Measurements from ENCODE around the gene CREB3.

The CREB3 gene

GRCh38 chr9:35723908-35724307 is 8.6 kb upstream of the CREB3 start:
- no peak overlapping the region for H3K9ac ChIP-seq
- H3K4me2 ChIP-seq: no peak overlapping the region
- peaks cover 3% of the 10 kb centered on the region for H3K4me1 ChIP-seq (ENCODE audit: low read depth, poor library complexity, severe bottlenecking)
- H3K36me3 ChIP-seq (ENCODE audit: insufficient read depth): no peaks in the 10 kb centered on the region
- TF ChIP-seq CTCF (conservative IDR thresholded peaks at IDR 0.05; ENCODE audit: low read depth, low read length): no peak
- H3K27ac ChIP-seq: no peak overlapping the region
- H3K79me2 ChIP-seq (ENCODE audit: insufficient read depth, low read depth): peaks cover 21% of the 10 kb centered on the region
- H2AFZ ChIP-seq (ENCODE audit: low read depth): no peak overlapping the region
- peaks cover 1% of the 10 kb centered on the region for H4K20me1 ChIP-seq (ENCODE audit: insufficient read depth)
- H3K4me3 ChIP-seq (IDR thresholded peaks at IDR 0.05; ENCODE audit: insufficient read depth, low read depth, low read length): no peak overlapping the region
- no peaks in the 10 kb centered on the region for H3K27me3 ChIP-seq (ENCODE audit: insufficient read depth, low read depth)

- Histone ChIP-seq H4K20me1 (ENCODE audit: insufficient read depth) (peaks cover 9% of the 10 kb centered on the region), H3K36me3 (ENCODE audit: insufficient read depth) (no peaks in the 10 kb centered on the region), H3K4me3 (IDR thresholded peaks at IDR 0.05; ENCODE audit: insufficient read depth, low read depth, low read length) (no peak overlapping the region), H3K27ac (no peak overlapping the region), H3K4me2 (no peak overlapping the region), H3K79me2 (ENCODE audit: insufficient read depth, low read depth) (peaks cover 35% of the 10 kb centered on the region), H3K9ac (no peak overlapping the region), H2AFZ (ENCODE audit: low read depth) (no peak overlapping the region), H3K4me1 (ENCODE audit: low read depth, poor library complexity, severe bottlenecking) (peaks cover 16% of the 10 kb centered on the region), H3K27me3 (ENCODE audit: insufficient read depth, low read depth) (no peaks in the 10 kb centered on the region)
- TF ChIP-seq CTCF (conservative IDR thresholded peaks at IDR 0.05; ENCODE audit: low read depth, low read length): no peak
Measured at GRCh38 chr9:35725362-35725761, 7.1 kb upstream of the CREB3 start.

GRCh38 chr9:35726931-35727330 is 5.5 kb upstream of the CREB3 start:
- no peak for TF ChIP-seq CTCF (conservative IDR thresholded peaks at IDR 0.05; ENCODE audit: low read depth, low read length)
- Histone ChIP-seq H3K27me3 (ENCODE audit: insufficient read depth, low read depth) (no peaks in the 10 kb centered on the region), H3K79me2 (ENCODE audit: insufficient read depth, low read depth) (peaks cover 49% of the 10 kb centered on the region), H3K4me1 (ENCODE audit: low read depth, poor library complexity, severe bottlenecking) (peaks cover 26% of the 10 kb centered on the region), H2AFZ (ENCODE audit: low read depth) (no peak overlapping the region), H3K4me2 (no peak overlapping the region), H3K4me3 (IDR thresholded peaks at IDR 0.05; ENCODE audit: insufficient read depth, low read depth, low read length) (no peak overlapping the region), H4K20me1 (ENCODE audit: insufficient read depth) (peaks cover 9% of the 10 kb centered on the region), H3K9ac (no peak overlapping the region), H3K27ac (no peak overlapping the region), H3K36me3 (ENCODE audit: insufficient read depth) (no peaks in the 10 kb centered on the region)

- TF ChIP-seq CTCF (conservative IDR thresholded peaks at IDR 0.05; ENCODE audit: low read depth, low read length): no peak
- Histone ChIP-seq H2AFZ (ENCODE audit: low read depth) (no peak overlapping the region), H3K4me2 (no peak overlapping the region), H3K79me2 (ENCODE audit: insufficient read depth, low read depth) (peaks cover 49% of the 10 kb centered on the region), H3K4me1 (ENCODE audit: low read depth, poor library complexity, severe bottlenecking) (peaks cover 26% of the 10 kb centered on the region), H3K9ac (no peak overlapping the region), H3K4me3 (IDR thresholded peaks at IDR 0.05; ENCODE audit: insufficient read depth, low read depth, low read length) (no peak overlapping the region), H3K36me3 (ENCODE audit: insufficient read depth) (no peaks in the 10 kb centered on the region), H3K27ac (no peak overlapping the region), H4K20me1 (ENCODE audit: insufficient read depth) (peaks cover 9% of the 10 kb centered on the region), H3K27me3 (ENCODE audit: insufficient read depth, low read depth) (no peaks in the 10 kb centered on the region)
Measured at GRCh38 chr9:35727676-35728040, 4.8 kb upstream of the CREB3 start.
